Vagina (tissue), 2 donors: Measurements from ENCODE around the gene TMEM273. TPM values are rescaled to one million over a fixed set of nuclear protein-coding genes. Genes with fewer than 3 reads are reported as not detected.
A peak's percentile ranks its signal among the peaks of the same experiment; 100 is the strongest.

Experiments
- DNase-seq, 2 donors: peaks; one replicate each; pipeline ENCODE4 v3.0.0-alpha.2; 2017; ENCODE audit errors: extremely low spot score in 2 of 2
- H3K27ac ChIP-seq: fragments of 200-600 bp; sonication (generic); one replicate; pipeline ENCODE4 v1.5.1; 2019
- H3K27me3 ChIP-seq: fragments of 200-600 bp; sonication (generic); one replicate; pipeline ENCODE4 v1.5.1; 2019
- H3K36me3 ChIP-seq, 2 donors: fragments of 200-600 bp; sonication (generic); one replicate each; pipeline ENCODE4 v1.5.1; 2017 to 2019
- H3K4me1 ChIP-seq: fragments of 200-600 bp; sonication (generic); one replicate; pipeline ENCODE4 v1.5.1; 2019
- H3K4me3 ChIP-seq, 2 donors: fragments of 200-600 bp; sonication (generic); 1 replicate in 1 of 2; 2 replicates in 1 of 2; pipeline ENCODE4 v1.5.1; 2016 to 2019
- H3K9me3 ChIP-seq: fragments of 200-600 bp; sonication (generic); one replicate; pipeline ENCODE4 v1.5.1; 2019
- CTCF ChIP-seq, 3 experiments: fragments of 450-650 bp in 2 of 3; fragments of 200-600 bp in 1 of 3; sonication (generic) in 1 of 3; IDR thresholded peaks; one replicate each; pipeline ENCODE4 v1.5.1; 2017 to 2019; ENCODE audit warnings: antibody characterized with exemption in 3 of 3, mild to moderate bottlenecking in 2 of 3, moderate library complexity in 2 of 3
- POLR2A ChIP-seq, 2 donors: fragments of 450-650 bp; IDR thresholded peaks; one replicate each; pipeline ENCODE4 v1.6.1; 2017; ENCODE audit warnings: antibody characterized with exemption in 2 of 2, mild to moderate bottlenecking in 2 of 2, moderate library complexity in 2 of 2
- POLR2AphosphoS5 ChIP-seq, 2 donors: sonication (generic); formaldehyde crosslinking; IDR thresholded peaks; one replicate each; pipeline ENCODE4 v1.9.0; 2017; ENCODE audit warnings: antibody characterized with exemption in 2 of 2, mild to moderate bottlenecking in 2 of 2, low read depth in 1 of 2; ENCODE audit not compliant: insufficient read depth in 1 of 2
- intact Hi-C: fragments of 100-400 bp; cut with DNase I; formaldehyde crosslinking; loops from one replicate; pipeline ENCODE4 v1.15.1; 2023
- total RNA-seq: library from RNA; depleted of rRNA; stranded (reverse); fragments of >200 nt; gene quantifications from one replicate; pipeline ENCODE4 v1.2.3, GENCODE V29; 2016

TMEM273 gene
- total RNA-seq, 1 donor from 2014 or later, result 17.9 TPM

GRCh38 chr10:49151481-49151880 lies 36.7 kb downstream of the TMEM273 start:
- Histone ChIP-seq H3K27me3 (no peaks in the 10 kb centered on the region), H3K4me3 (no peak overlapping the region), H3K4me1 (no peaks in the 10 kb centered on the region), H3K27ac (no peak overlapping the region), H3K9me3 (no peaks in the 10 kb centered on the region), H3K36me3 (no peaks in the 10 kb centered on the region)
- intact Hi-C loops, result no loop called here
- TF ChIP-seq POLR2A (IDR thresholded peaks at IDR 0.05) (no peak), POLR2AphosphoS5 (IDR thresholded peaks at IDR 0.05; ENCODE audit: insufficient read depth in 1 of 2, low read depth in 1 of 2) (no peak), CTCF (IDR thresholded peaks at IDR 0.05) (no peak)
- no peak for DNase-seq

- Histone ChIP-seq H3K4me3 (no peak overlapping the region), H3K27ac (no peak overlapping the region), H3K4me1 (no peaks in the 10 kb centered on the region), H3K36me3 (no peaks in the 10 kb centered on the region), H3K9me3 (no peaks in the 10 kb centered on the region), H3K27me3 (no peaks in the 10 kb centered on the region)
- no peak for DNase-seq
- no peak for TF ChIP-seq POLR2AphosphoS5 (IDR thresholded peaks at IDR 0.05; ENCODE audit: insufficient read depth in 1 of 2, low read depth in 1 of 2)
- TF ChIP-seq CTCF (IDR thresholded peaks at IDR 0.05), result no peak
- intact Hi-C loops, result no loop called here
Observed at GRCh38 chr10:49151025-49151445, 37.2 kb downstream of the TMEM273 start.

DNA sequence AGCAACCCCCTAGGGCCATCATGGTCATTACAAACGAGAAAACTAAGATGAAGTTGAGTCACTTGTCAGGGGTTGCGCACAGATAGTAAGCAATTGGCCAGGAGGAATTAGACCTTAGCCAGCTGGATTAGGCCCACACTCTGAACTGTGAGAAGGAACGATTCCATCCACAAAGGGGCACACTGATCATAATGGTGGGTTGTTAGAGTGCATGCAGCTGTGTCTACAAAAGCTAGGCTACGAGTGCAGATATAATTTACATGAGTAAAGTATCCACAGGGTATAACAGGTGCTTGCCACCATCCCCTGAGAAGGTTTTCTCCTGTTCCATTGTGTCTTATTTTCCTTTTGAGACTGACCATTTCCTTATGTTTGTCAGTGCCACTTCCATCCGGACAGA lies 37.8 kb downstream of the TMEM273 start:
- TF ChIP-seq CTCF (IDR thresholded peaks at IDR 0.05), result no peak
- TF ChIP-seq POLR2A (IDR thresholded peaks at IDR 0.05), result no peak
- TF ChIP-seq POLR2AphosphoS5 (IDR thresholded peaks at IDR 0.05; ENCODE audit: insufficient read depth in 1 of 2, low read depth in 1 of 2), result no peak
- Histone ChIP-seq H3K9me3 (no peaks in the 10 kb centered on the region), H3K4me1 (no peaks in the 10 kb centered on the region), H3K4me3 (no peak overlapping the region), H3K27ac (no peak overlapping the region), H3K27me3 (no peaks in the 10 kb centered on the region), H3K36me3 (no peaks in the 10 kb centered on the region)
- intact Hi-C loops, result no loop called here
- no peak for DNase-seq

- H3K9me3 ChIP-seq, result no peaks in the 10 kb centered on the region
- H3K27me3 ChIP-seq, result no peaks in the 10 kb centered on the region
- no peak overlapping the region for H3K4me3 ChIP-seq
- H3K4me1 ChIP-seq, result no peaks in the 10 kb centered on the region
- no peak for DNase-seq
- no peaks in the 10 kb centered on the region for H3K36me3 ChIP-seq
- intact Hi-C loops, result no loop called here
- H3K27ac ChIP-seq, result no peak overlapping the region
- TF ChIP-seq POLR2AphosphoS5 (IDR thresholded peaks at IDR 0.05; ENCODE audit: insufficient read depth in 1 of 2, low read depth in 1 of 2), result no peak
- TF ChIP-seq POLR2A (IDR thresholded peaks at IDR 0.05), result no peak
- TF ChIP-seq CTCF (IDR thresholded peaks at IDR 0.05), result no peak
Observed at GRCh38 chr10:49149881-49150280, 38.3 kb downstream of the TMEM273 start.

DNA sequence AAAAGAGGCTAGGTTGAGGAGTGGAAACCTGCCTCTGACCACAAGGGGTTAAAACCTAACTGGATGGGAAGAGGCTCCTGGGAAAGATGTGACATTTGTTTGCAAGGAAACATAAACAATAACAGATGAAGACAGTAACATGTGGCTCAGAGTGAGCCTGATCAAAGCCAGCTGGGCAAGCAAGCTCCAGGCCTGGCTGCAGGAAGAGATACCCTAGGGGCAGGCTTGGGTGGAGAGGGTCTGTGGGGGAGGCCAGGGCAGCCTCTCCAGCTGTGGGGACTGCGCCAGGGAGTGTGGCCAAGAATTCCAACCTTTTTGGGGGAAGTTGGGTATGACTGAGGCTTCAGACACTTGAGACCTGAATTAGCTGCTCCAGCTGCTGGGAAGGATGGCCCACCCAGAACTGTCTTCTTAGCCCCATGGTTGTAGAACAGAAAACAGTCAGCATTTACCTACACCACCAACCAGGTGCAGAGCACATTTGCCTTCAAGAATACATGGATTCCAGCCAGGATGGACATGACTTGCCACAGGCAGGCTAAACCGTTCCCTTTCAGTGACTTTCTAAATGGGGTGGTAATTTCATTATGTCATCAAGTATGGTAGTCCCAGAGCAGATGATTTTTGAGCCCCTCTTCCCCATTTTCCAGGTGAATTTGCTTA lies 44.0 kb downstream of the TMEM273 start:
- no peak for DNase-seq
- H3K27ac ChIP-seq, result no peak overlapping the region
- intact Hi-C loops, result no loop called here
- H3K9me3 ChIP-seq, result no peaks in the 10 kb centered on the region
- H3K36me3 ChIP-seq, result no peaks in the 10 kb centered on the region
- H3K4me3 ChIP-seq, result no peak overlapping the region
- peak in 1 of 2 donors; percentile 20 for TF ChIP-seq POLR2AphosphoS5 (IDR thresholded peaks at IDR 0.05; ENCODE audit: insufficient read depth in 1 of 2, low read depth in 1 of 2)
- TF ChIP-seq CTCF (IDR thresholded peaks at IDR 0.05), result no peak
- TF ChIP-seq POLR2A (IDR thresholded peaks at IDR 0.05), result no peak
- H3K27me3 ChIP-seq, result no peaks in the 10 kb centered on the region
- peaks cover 26% of the 10 kb centered on the region for H3K4me1 ChIP-seq
